Trophoblast cell (in vitro differentiated cells and primary cell): ENCODE results near the gene RPAP3.

Experiments used
- DNase-seq, 2 donors: peaks; one replicate each; pipeline ENCODE4 v3.0.0-alpha.2; 2016
- H2AFZ ChIP-seq: 2 replicates; pipeline ENCODE4 v1.6.1; 2013; ENCODE audit warnings: low read length, moderate library complexity, mild to moderate bottlenecking; ENCODE audit not compliant: insufficient read depth, poor library complexity
- H2AK5ac ChIP-seq: 2 replicates; pipeline ENCODE4 v1.6.1; 2013; ENCODE audit warnings: mild to moderate bottlenecking, low read length
- H2BK120ac ChIP-seq: 2 replicates; pipeline ENCODE4 v1.6.1; 2013; ENCODE audit warnings: low read length, mild to moderate bottlenecking, moderate library complexity; ENCODE audit not compliant: insufficient read depth, poor library complexity
- H2BK12ac ChIP-seq: 2 replicates; pipeline ENCODE4 v1.6.1; 2013; ENCODE audit warnings: mild to moderate bottlenecking, low read length, moderate library complexity
- H2BK5ac ChIP-seq: 2 replicates; pipeline ENCODE4 v1.6.1; 2013; ENCODE audit warnings: low read length, low read depth, moderate library complexity, mild to moderate bottlenecking; ENCODE audit not compliant: poor library complexity
- H3K14ac ChIP-seq: 2 replicates; pipeline ENCODE4 v1.6.1; 2013; ENCODE audit warnings: mild to moderate bottlenecking, low read length
- H3K18ac ChIP-seq: 2 replicates; pipeline ENCODE4 v1.6.1; 2013; ENCODE audit warnings: mild to moderate bottlenecking, low read length
- H3K23ac ChIP-seq: 2 replicates; pipeline ENCODE4 v1.6.1; 2013; ENCODE audit warnings: low read length
- H3K27ac ChIP-seq: 2 replicates; pipeline ENCODE4 v1.5.1; 2013; ENCODE audit warnings: low read depth, mild to moderate bottlenecking, inconsistent platforms, low read length, moderate library complexity
- H3K27me3 ChIP-seq: 2 replicates; pipeline ENCODE4 v1.6.1; 2013; ENCODE audit warnings: inconsistent platforms, mild to moderate bottlenecking, low read length, moderate library complexity; ENCODE audit not compliant: insufficient read depth
- H3K36me3 ChIP-seq, 2 experiments: 1 replicate in 1 of 2; 2 replicates in 1 of 2; pipeline ENCODE4 v1.6.1; 2013; ENCODE audit warnings: low read length in 2 of 2, mild to moderate bottlenecking in 2 of 2, moderate library complexity in 1 of 2; ENCODE audit not compliant: insufficient read depth in 2 of 2, control insufficient read depth in 1 of 2
- H3K4ac ChIP-seq: 2 replicates; pipeline ENCODE4 v1.6.1; 2013; ENCODE audit warnings: low read depth, mild to moderate bottlenecking, low read length, moderate library complexity
- H3K4me1 ChIP-seq, 2 experiments: 1 replicate in 1 of 2; 2 replicates in 1 of 2; pipeline ENCODE4 v1.6.1; 2013; ENCODE audit warnings: low read length in 2 of 2, mild to moderate bottlenecking in 2 of 2, moderate library complexity in 1 of 2; ENCODE audit not compliant: insufficient read depth in 2 of 2, control insufficient read depth in 1 of 2
- H3K4me2 ChIP-seq: 2 replicates; pipeline ENCODE4 v1.6.1; 2013; ENCODE audit warnings: inconsistent platforms, mild to moderate bottlenecking, low read length, moderate library complexity
- H3K4me3 ChIP-seq: 2 replicates; pipeline ENCODE4 v1.5.1; 2013; ENCODE audit warnings: mild to moderate bottlenecking, low read depth, low read length, inconsistent platforms
- H3K79me1 ChIP-seq: one replicate; pipeline ENCODE4 v1.6.1; 2013; ENCODE audit warnings: low read length
- H3K79me2 ChIP-seq: 2 replicates; pipeline ENCODE4 v1.6.1; 2013; ENCODE audit warnings: low read length, mild to moderate bottlenecking; ENCODE audit not compliant: control insufficient read depth, insufficient read depth, poor library complexity
- H3K9ac ChIP-seq: 2 replicates; pipeline ENCODE4 v1.6.1; 2013; ENCODE audit warnings: mild to moderate bottlenecking, low read length
- H3K9me3 ChIP-seq: 2 replicates; pipeline ENCODE4 v1.6.1; 2013; ENCODE audit warnings: low read depth, mild to moderate bottlenecking, control low read depth, inconsistent platforms, low read length; ENCODE audit not compliant: insufficient read depth
- H4K12ac ChIP-seq: 2 replicates; pipeline ENCODE4 v1.6.1; 2013; ENCODE audit warnings: low read depth, mild to moderate bottlenecking, low read length, moderate library complexity
- H4K8ac ChIP-seq: 2 replicates; pipeline ENCODE4 v1.6.1; 2013; ENCODE audit warnings: low read depth, mild to moderate bottlenecking, low read length, moderate library complexity
- H4K91ac ChIP-seq: one replicate; pipeline ENCODE4 v1.6.1; 2013; ENCODE audit warnings: low read depth, mild to moderate bottlenecking, low read length, moderate library complexity
- WGBS: extraction: QIAGEN DNeasy Blood & Tissue Kit; methylation state at CpG from one replicate; pipeline ENCODE4 v1.1.7; 2013; ENCODE audit warnings: missing lambda C conversion rate; ENCODE audit not compliant: insufficient read length, insufficient coverage; ENCODE audit errors: extremely low coverage; 5-methylcytosine and 5-hydroxymethylcytosine counted together

RPAP3 gene

GRCh38 chr12:47615711-47616110 is 90.1 kb downstream of the RPAP3 start:
- H3K18ac ChIP-seq = no peak overlapping the region
- H3K27me3 ChIP-seq = no peaks in the 10 kb centered on the region
- no peak overlapping the region for H4K8ac ChIP-seq
- no peak overlapping the region for H2AK5ac ChIP-seq
- H2AFZ ChIP-seq = no peak overlapping the region
- no peak overlapping the region for H3K14ac ChIP-seq
- no peak overlapping the region for H3K4ac ChIP-seq
- H2BK12ac ChIP-seq = no peak overlapping the region
- H3K9me3 ChIP-seq = peaks cover 11% of the 10 kb centered on the region
- DNase-seq = no peak
- H3K4me2 ChIP-seq = no peak overlapping the region
- H2BK5ac ChIP-seq = no peak overlapping the region
- H3K9ac ChIP-seq = no peak overlapping the region
- no peak overlapping the region for H2BK120ac ChIP-seq
- H3K79me2 ChIP-seq = no peaks in the 10 kb centered on the region
- H3K79me1 ChIP-seq = no peaks in the 10 kb centered on the region
- no peaks in the 10 kb centered on the region for H3K4me1 ChIP-seq
- no peak overlapping the region for H4K91ac ChIP-seq
- H3K4me3 ChIP-seq = no peak overlapping the region
- peaks cover 5 to 13% of the 10 kb centered on the region in 2 experiments for H3K36me3 ChIP-seq
- no peak overlapping the region for H4K12ac ChIP-seq
- no peak overlapping the region for H3K27ac ChIP-seq
- no peak overlapping the region for H3K23ac ChIP-seq

GRCh38 chr12:47614521-47614920 is 91.3 kb downstream of the RPAP3 start:
- Histone ChIP-seq H3K79me1 (no peaks in the 10 kb centered on the region), H4K91ac (no peak overlapping the region), H3K79me2 (no peaks in the 10 kb centered on the region), H3K27me3 (no peaks in the 10 kb centered on the region), H3K4me3 (no peak overlapping the region), H2AK5ac (no peak overlapping the region), H3K9me3 (peaks cover 11% of the 10 kb centered on the region), H3K9ac (no peak overlapping the region), H3K14ac (no peak overlapping the region), H4K12ac (no peak overlapping the region), H3K4me1 (no peaks in the 10 kb centered on the region), H2AFZ (no peak overlapping the region), H2BK12ac (no peak overlapping the region), H4K8ac (no peak overlapping the region), H3K23ac (no peak overlapping the region), H2BK120ac (no peak overlapping the region), H3K4ac (no peak overlapping the region), H3K36me3 (peaks cover 5 to 13% of the 10 kb centered on the region in 2 experiments), H3K18ac (no peak overlapping the region), H2BK5ac (no peak overlapping the region), H3K27ac (no peak overlapping the region), H3K4me2 (no peak overlapping the region)
- DNase-seq = no peak
- no CpG with 5 or more reads among the region's 2 CpGs for WGBS

- peaks cover 11% of the 10 kb centered on the region for H3K9me3 ChIP-seq
- no peak overlapping the region for H4K8ac ChIP-seq
- no peak overlapping the region for H2BK12ac ChIP-seq
- no peak overlapping the region for H3K14ac ChIP-seq
- H2BK5ac ChIP-seq = no peak overlapping the region
- no peak overlapping the region for H4K91ac ChIP-seq
- H3K18ac ChIP-seq = no peak overlapping the region
- H3K4me2 ChIP-seq = no peak overlapping the region
- no peak overlapping the region for H4K12ac ChIP-seq
- H2AFZ ChIP-seq = no peak overlapping the region
- no peak overlapping the region for H3K9ac ChIP-seq
- H3K4ac ChIP-seq = no peak overlapping the region
- no peaks in the 10 kb centered on the region for H3K4me1 ChIP-seq
- peaks cover 5 to 9% of the 10 kb centered on the region in 2 experiments for H3K36me3 ChIP-seq
- no peak for DNase-seq
- no peaks in the 10 kb centered on the region for H3K79me2 ChIP-seq
- no peak overlapping the region for H2BK120ac ChIP-seq
- H3K79me1 ChIP-seq = no peaks in the 10 kb centered on the region
- H2AK5ac ChIP-seq = no peak overlapping the region
- no peak overlapping the region for H3K27ac ChIP-seq
- H3K4me3 ChIP-seq = no peak overlapping the region
- no peaks in the 10 kb centered on the region for H3K27me3 ChIP-seq
- no peak overlapping the region for H3K23ac ChIP-seq
- WGBS = no CpG with 5 or more reads among the region's 1 CpG
Observed at GRCh38 chr12:47612953-47613352, 92.9 kb downstream of the RPAP3 start.

GRCh38 chr12:47611906-47612305 is 93.9 kb downstream of the RPAP3 start:
- H2AK5ac ChIP-seq = no peak overlapping the region
- H3K4ac ChIP-seq = no peak overlapping the region
- no peak overlapping the region for H4K91ac ChIP-seq
- no peak overlapping the region for H4K12ac ChIP-seq
- H3K9ac ChIP-seq = no peak overlapping the region
- peaks cover 5 to 9% of the 10 kb centered on the region in 2 experiments for H3K36me3 ChIP-seq
- no peak overlapping the region for H2AFZ ChIP-seq
- H3K9me3 ChIP-seq = peaks cover 13% of the 10 kb centered on the region
- H2BK5ac ChIP-seq = no peak overlapping the region
- no peak overlapping the region for H3K23ac ChIP-seq
- H2BK120ac ChIP-seq = no peak overlapping the region
- H3K14ac ChIP-seq = no peak overlapping the region
- H3K18ac ChIP-seq = no peak overlapping the region
- H3K79me2 ChIP-seq = no peaks in the 10 kb centered on the region
- no peak overlapping the region for H3K27ac ChIP-seq
- DNase-seq = no peak
- no peaks in the 10 kb centered on the region for H3K27me3 ChIP-seq
- H4K8ac ChIP-seq = no peak overlapping the region
- H3K4me3 ChIP-seq = no peak overlapping the region
- H3K79me1 ChIP-seq = no peaks in the 10 kb centered on the region
- H2BK12ac ChIP-seq = no peak overlapping the region
- no peaks in the 10 kb centered on the region for H3K4me1 ChIP-seq
- H3K4me2 ChIP-seq = no peak overlapping the region
